ENCODE results near the gene GPSM1.

GPSM1 gene

GRCh38 chr9:136295542-136296433 lies 31.6 kb upstream of the GPSM1 start:
- CTCF ChIA-PET = no interaction called here
- H3K27ac Mint-ChIP-seq = no peak overlapping the region
- H3K4me3 Mint-ChIP-seq = no peak overlapping the region
- H3K36me3 Mint-ChIP-seq = no peaks in the 10 kb centered on the region
- H3K4me1 Mint-ChIP-seq = no peaks in the 10 kb centered on the region
- no peaks in the 10 kb centered on the region for H3K9me3 Mint-ChIP-seq
- H3K27me3 Mint-ChIP-seq = peaks cover 4% of the 10 kb centered on the region
- no peak for DNase-seq

- no peaks in the 10 kb centered on the region for H3K4me1 Mint-ChIP-seq
- no peak overlapping the region for H3K4me3 Mint-ChIP-seq
- H3K36me3 Mint-ChIP-seq = no peaks in the 10 kb centered on the region
- peaks cover 4% of the 10 kb centered on the region for H3K27me3 Mint-ChIP-seq
- CTCF ChIA-PET = no interaction called here
- no peak overlapping the region for H3K27ac Mint-ChIP-seq
- H3K9me3 Mint-ChIP-seq = no peaks in the 10 kb centered on the region
- no peak for DNase-seq
These were observed 30.8 kb upstream of the GPSM1 start for GRCh38 chr9:136296434-136297015.

GRCh38 chr9:136297016-136297691 lies 30.2 kb upstream of the GPSM1 start:
- DNase-seq = no peak
- Mint-ChIP-seq H3K27me3 (peaks cover 4% of the 10 kb centered on the region), H3K27ac (no peak overlapping the region), H3K9me3 (no peaks in the 10 kb centered on the region), H3K4me1 (no peaks in the 10 kb centered on the region), H3K4me3 (no peak overlapping the region), H3K36me3 (no peaks in the 10 kb centered on the region)
- CTCF ChIA-PET = no interaction called here

GRCh38 chr9:136297766-136298735 lies 29.3 kb upstream of the GPSM1 start:
- CTCF ChIA-PET = no interaction called here
- no peaks in the 10 kb centered on the region for H3K4me1 Mint-ChIP-seq
- no peak for DNase-seq
- H3K36me3 Mint-ChIP-seq = no peaks in the 10 kb centered on the region
- no peak overlapping the region for H3K27ac Mint-ChIP-seq
- H3K4me3 Mint-ChIP-seq = no peak overlapping the region
- H3K9me3 Mint-ChIP-seq = no peaks in the 10 kb centered on the region
- peaks cover 4% of the 10 kb centered on the region for H3K27me3 Mint-ChIP-seq

- no peak for DNase-seq
- CTCF ChIA-PET = no interaction called here
- no peak overlapping the region for H3K27ac Mint-ChIP-seq
These were observed 28.2 kb upstream of the GPSM1 start for GRCh38 chr9:136299116-136299515.

GRCh38 chr9:136299541-136299940 lies 27.8 kb upstream of the GPSM1 start:
- Mint-ChIP-seq H3K27ac (no peak overlapping the region), H3K9me3 (no peaks in the 10 kb centered on the region), H3K36me3 (no peaks in the 10 kb centered on the region), H3K4me3 (no peak overlapping the region), H3K27me3 (peaks cover 4% of the 10 kb centered on the region), H3K4me1 (no peaks in the 10 kb centered on the region)
- CTCF ChIA-PET = no interaction called here
- DNase-seq = no peak

More at GRCh38 chr9:136299116-136299515, 28.2 kb upstream of the GPSM1 start:
- H3K9me3 Mint-ChIP-seq = no peaks in the 10 kb centered on the region
- H3K4me3 Mint-ChIP-seq = no peak overlapping the region
- H3K4me1 Mint-ChIP-seq = no peaks in the 10 kb centered on the region
- H3K27me3 Mint-ChIP-seq = peaks cover 4% of the 10 kb centered on the region
- H3K36me3 Mint-ChIP-seq = no peaks in the 10 kb centered on the region

- H3K36me3 Mint-ChIP-seq = no peaks in the 10 kb centered on the region
- H3K4me1 Mint-ChIP-seq = no peaks in the 10 kb centered on the region
- H3K27me3 Mint-ChIP-seq = peaks cover 4% of the 10 kb centered on the region
- no peaks in the 10 kb centered on the region for H3K9me3 Mint-ChIP-seq
- no peak for DNase-seq
- H3K27ac Mint-ChIP-seq = no peak overlapping the region
- CTCF ChIA-PET = no interaction called here
- H3K4me3 Mint-ChIP-seq = no peak overlapping the region
These were observed 27.3 kb upstream of the GPSM1 start for GRCh38 chr9:136300016-136300545.

- Mint-ChIP-seq H3K4me3 (no peak overlapping the region), H3K27ac (no peak overlapping the region)
These were observed 26.5 kb upstream of the GPSM1 start for GRCh38 chr9:136300866-136301265.

GRCh38 chr9:136302527-136302926 lies 24.8 kb upstream of the GPSM1 start:
- Mint-ChIP-seq H3K27me3 (peaks cover 10% of the 10 kb centered on the region), H3K4me1 (no peaks in the 10 kb centered on the region), H3K27ac (no peak overlapping the region), H3K36me3 (no peaks in the 10 kb centered on the region), H3K4me3 (no peak overlapping the region), H3K9me3 (no peaks in the 10 kb centered on the region)
- CTCF ChIA-PET = no interaction called here
- no peak for DNase-seq

More at GRCh38 chr9:136300866-136301265, 26.5 kb upstream of the GPSM1 start:
- H3K27me3 Mint-ChIP-seq = peaks cover 10% of the 10 kb centered on the region
- no peaks in the 10 kb centered on the region for H3K36me3 Mint-ChIP-seq
- CTCF ChIA-PET = no interaction called here
- H3K4me1 Mint-ChIP-seq = no peaks in the 10 kb centered on the region
- DNase-seq = no peak
- no peaks in the 10 kb centered on the region for H3K9me3 Mint-ChIP-seq

- H3K27me3 Mint-ChIP-seq = peaks cover 6% of the 10 kb centered on the region
- CTCF ChIA-PET = no interaction called here
- no peaks in the 10 kb centered on the region for H3K9me3 Mint-ChIP-seq
- no peak for DNase-seq
- no peaks in the 10 kb centered on the region for H3K36me3 Mint-ChIP-seq
- no peaks in the 10 kb centered on the region for H3K4me1 Mint-ChIP-seq
- no peak overlapping the region for H3K4me3 Mint-ChIP-seq
- H3K27ac Mint-ChIP-seq = no peak overlapping the region
These were observed 24.1 kb upstream of the GPSM1 start for GRCh38 chr9:136303066-136303824.

- CTCF ChIA-PET = no interaction called here
- no peak for DNase-seq
- Mint-ChIP-seq H3K4me3 (no peak within 1 kb of the TSS), H3K27ac (no peak within 1 kb of the TSS), H3K36me3 (no peaks in the 10 kb centered on the region), H3K9me3 (no peaks in the 10 kb centered on the region), H3K27me3 (peaks cover 6% of the 10 kb centered on the region), H3K4me1 (no peaks in the 10 kb centered on the region)
These were observed 23.4 kb upstream of the GPSM1 start, which contains the start of gene CCDC187 for GRCh38 chr9:136303825-136304416. Gene CCDC187, minus strand, starts transcription at chr9:136304094. Its CDS starts 264 bp downstream, at chr9:136303830.

GRCh38 chr9:136304456-136304855 lies 22.9 kb upstream of the GPSM1 start:
- Mint-ChIP-seq H3K27ac (no peak overlapping the region), H3K36me3 (no peaks in the 10 kb centered on the region), H3K27me3 (peaks cover 6% of the 10 kb centered on the region), H3K9me3 (no peaks in the 10 kb centered on the region), H3K4me1 (no peaks in the 10 kb centered on the region), H3K4me3 (no peak overlapping the region)
- DNase-seq = no peak
- CTCF ChIA-PET = no interaction called here

- CTCF ChIA-PET = no interaction called here
- Mint-ChIP-seq H3K4me3 (no peak overlapping the region), H3K27me3 (peaks cover 6% of the 10 kb centered on the region), H3K4me1 (no peaks in the 10 kb centered on the region), H3K27ac (no peak overlapping the region), H3K36me3 (no peaks in the 10 kb centered on the region), H3K9me3 (no peaks in the 10 kb centered on the region)
- no peak for DNase-seq
These were observed 22.4 kb upstream of the GPSM1 start for GRCh38 chr9:136304981-136305380.

Data from activated naive CD4-positive, alpha-beta T cell treated with anti-CD3 and anti-CD28 coated beads, Interleukin-2, amount 10 ng/mL, durations not matched to agents 7 days and 5 days (primary cell).